IPS DF 6.9 (cell line): ENCODE results near the gene LDB1.

Source experiments
- DNase-seq: peaks from one replicate; pipeline ENCODE4 v3.0.0-alpha.2; 2013; ENCODE audit warnings: low read depth, low spot score
- H3K27ac ChIP-seq: one replicate; pipeline ENCODE4 v1.5.1; 2013; ENCODE audit warnings: low read length, control low read depth
- H3K27me3 ChIP-seq: 2 replicates; pipeline ENCODE4 v1.6.1; 2013; ENCODE audit warnings: mild to moderate bottlenecking, low read length; ENCODE audit not compliant: control insufficient read depth, insufficient read depth
- H3K36me3 ChIP-seq: 2 replicates; pipeline ENCODE4 v1.6.1; 2013; ENCODE audit warnings: low read length; ENCODE audit not compliant: control insufficient read depth, insufficient read depth
- H3K4me1 ChIP-seq: 2 replicates; pipeline ENCODE4 v1.6.1; 2013; ENCODE audit warnings: low read length; ENCODE audit not compliant: control insufficient read depth, insufficient read depth
- H3K4me3 ChIP-seq: 2 replicates; pipeline ENCODE4 v1.5.1; 2013; ENCODE audit warnings: mild to moderate bottlenecking, low read length
- H3K9me3 ChIP-seq: 2 replicates; pipeline ENCODE4 v1.6.1; 2013; ENCODE audit warnings: low read length, inconsistent platforms; ENCODE audit not compliant: control insufficient read depth, insufficient read depth
- WGBS: extraction: QIAGEN DNeasy Blood & Tissue Kit; methylation state at CpG from one replicate; pipeline ENCODE4 v1.1.7; 2013; ENCODE audit warnings: mixed read lengths, missing lambda C conversion rate; ENCODE audit not compliant: insufficient read length, insufficient coverage; 5-methylcytosine and 5-hydroxymethylcytosine counted together

Gene LDB1

GRCh38 chr10:102120142-102120990, at the start of gene LDB1:
LDB1 (minus strand) TSS chr10:102120368; CDS start chr10:102120110, 258 bp downstream.
- Histone ChIP-seq H3K4me1 (peaks cover 23% of the 10 kb centered on the region), H3K9me3 (no peaks in the 10 kb centered on the region), H3K36me3 (no peaks in the 10 kb centered on the region), H3K27me3 (no peaks in the 10 kb centered on the region), H3K27ac (no peak within 1 kb of the TSS), H3K4me3 (peak within 1 kb of the TSS; percentile 93; the same call in 1 of the 2 replicates)
- no peak for DNase-seq
- no CpG with 5 or more reads among the region's 104 CpGs for WGBS

DNA sequence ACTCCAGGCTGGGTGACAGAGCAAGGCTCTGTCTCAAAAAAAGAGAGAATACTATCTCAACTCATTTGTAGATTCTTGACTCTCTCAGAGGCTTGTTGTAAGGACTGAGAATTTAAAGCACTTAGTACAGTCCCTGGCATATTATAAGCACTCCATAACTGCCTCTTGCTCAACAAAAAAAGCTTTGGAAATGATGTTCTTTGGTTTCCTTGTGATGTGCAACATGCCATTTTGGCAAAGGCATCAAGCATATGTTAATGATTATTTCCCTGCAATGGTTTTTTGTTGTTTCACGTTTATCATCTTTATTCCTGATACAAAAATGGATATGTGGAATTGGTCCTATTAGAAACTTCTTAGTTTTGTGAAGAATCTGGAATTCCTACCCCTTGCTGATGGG, 47.7 kb upstream of the LDB1 start:
- no peak for DNase-seq
- H3K27me3 ChIP-seq, result no peaks in the 10 kb centered on the region
- H3K9me3 ChIP-seq, result no peaks in the 10 kb centered on the region
- no CpG with 5 or more reads among the region's 1 CpG for WGBS
- H3K27ac ChIP-seq, result no peak overlapping the region
- no peaks in the 10 kb centered on the region for H3K4me1 ChIP-seq
- no peak overlapping the region for H3K4me3 ChIP-seq
- H3K36me3 ChIP-seq, result peaks cover 3% of the 10 kb centered on the region; the same call in 1 of the 2 replicates

DNA sequence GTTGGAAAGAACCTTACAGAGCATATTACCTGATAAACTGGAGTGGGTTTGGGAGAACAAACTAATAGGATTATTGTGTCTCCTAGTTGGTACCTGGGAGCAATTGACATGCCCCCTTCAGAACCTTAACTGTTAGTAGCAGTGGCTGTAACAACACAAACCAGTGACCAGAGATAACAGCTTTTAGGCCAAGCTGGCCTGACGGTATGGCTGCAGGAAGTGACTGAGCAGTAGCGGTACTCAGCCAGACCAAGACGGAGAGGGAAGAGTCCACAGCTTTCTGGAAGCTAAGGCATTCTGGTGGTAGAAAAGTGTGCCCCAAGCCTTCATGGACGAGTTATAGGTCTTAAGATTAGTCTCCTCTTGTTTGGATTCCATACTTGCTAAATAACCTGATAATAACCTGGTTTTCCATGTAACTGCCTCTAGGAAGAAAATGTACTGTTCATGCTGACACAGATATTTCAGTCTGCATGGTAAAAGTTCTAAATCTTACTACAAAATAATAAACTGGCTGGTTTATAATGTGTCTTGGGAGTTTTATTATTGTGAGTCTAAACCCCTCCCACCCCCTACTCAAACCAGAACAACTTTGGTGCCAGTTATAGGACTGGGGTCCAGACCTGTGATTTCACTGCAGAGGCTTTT, 43.3 kb upstream of the LDB1 start:
- Histone ChIP-seq H3K4me1 (no peaks in the 10 kb centered on the region), H3K27ac (no peak overlapping the region), H3K9me3 (no peaks in the 10 kb centered on the region), H3K4me3 (no peak overlapping the region), H3K27me3 (no peaks in the 10 kb centered on the region), H3K36me3 (peaks cover 36% of the 10 kb centered on the region)
- WGBS, result no CpG with 5 or more reads among the region's 4 CpGs
- DNase-seq, result no peak

- H3K4me1 ChIP-seq, result no peaks in the 10 kb centered on the region
- H3K4me3 ChIP-seq, result no peak overlapping the region
- H3K9me3 ChIP-seq, result no peaks in the 10 kb centered on the region
- H3K27ac ChIP-seq, result no peak overlapping the region
- no CpG with 5 or more reads among the region's 4 CpGs for WGBS
- DNase-seq, result no peak
- H3K27me3 ChIP-seq, result no peaks in the 10 kb centered on the region
- peaks cover 48% of the 10 kb centered on the region for H3K36me3 ChIP-seq
These were observed 39.7 kb upstream of the LDB1 start for GRCh38 chr10:102159831-102160230.

DNA sequence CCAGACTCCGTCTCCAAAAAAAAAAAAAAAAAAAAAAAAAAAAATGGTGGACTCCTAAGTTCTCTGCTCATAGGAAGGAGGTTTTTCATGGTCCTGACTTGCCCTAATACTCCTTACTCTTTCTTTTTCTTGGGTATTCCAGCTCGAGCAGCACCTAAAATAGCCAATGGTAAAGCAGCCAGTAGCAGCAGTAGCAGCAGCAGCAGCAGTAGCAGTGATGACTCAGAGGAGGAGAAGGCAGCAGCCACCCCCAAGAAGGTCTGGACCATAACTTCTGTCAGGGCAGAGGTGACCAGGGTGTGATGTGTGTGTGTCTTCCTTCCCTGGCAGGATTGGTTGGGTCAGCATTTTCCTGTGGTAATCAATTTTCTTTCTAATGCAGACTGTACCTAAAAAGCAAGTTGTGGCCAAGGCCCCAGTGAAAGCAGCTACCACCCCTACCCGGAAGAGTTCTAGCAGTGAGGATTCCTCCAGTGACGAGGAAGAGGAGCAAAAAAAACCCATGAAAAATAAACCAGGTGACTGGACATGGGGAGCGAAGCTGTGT, 39.0 kb upstream of the LDB1 start:
- Histone ChIP-seq H3K4me3 (no peak overlapping the region), H3K36me3 (peaks cover 48% of the 10 kb centered on the region), H3K4me1 (no peaks in the 10 kb centered on the region), H3K27ac (no peak overlapping the region), H3K9me3 (no peaks in the 10 kb centered on the region), H3K27me3 (no peaks in the 10 kb centered on the region)
- no CpG with 5 or more reads among the region's 5 CpGs for WGBS
- no peak for DNase-seq

GRCh38 chr10:102157224-102157623, 37.1 kb upstream of the LDB1 start:
- H3K4me3 ChIP-seq, result no peak overlapping the region
- H3K36me3 ChIP-seq, result peaks cover 45% of the 10 kb centered on the region
- no peaks in the 10 kb centered on the region for H3K27me3 ChIP-seq
- WGBS, result no CpG with 5 or more reads among the region's 3 CpGs
- H3K27ac ChIP-seq, result no peak overlapping the region
- no peaks in the 10 kb centered on the region for H3K9me3 ChIP-seq
- DNase-seq, result no peak
- H3K4me1 ChIP-seq, result no peaks in the 10 kb centered on the region

DNA sequence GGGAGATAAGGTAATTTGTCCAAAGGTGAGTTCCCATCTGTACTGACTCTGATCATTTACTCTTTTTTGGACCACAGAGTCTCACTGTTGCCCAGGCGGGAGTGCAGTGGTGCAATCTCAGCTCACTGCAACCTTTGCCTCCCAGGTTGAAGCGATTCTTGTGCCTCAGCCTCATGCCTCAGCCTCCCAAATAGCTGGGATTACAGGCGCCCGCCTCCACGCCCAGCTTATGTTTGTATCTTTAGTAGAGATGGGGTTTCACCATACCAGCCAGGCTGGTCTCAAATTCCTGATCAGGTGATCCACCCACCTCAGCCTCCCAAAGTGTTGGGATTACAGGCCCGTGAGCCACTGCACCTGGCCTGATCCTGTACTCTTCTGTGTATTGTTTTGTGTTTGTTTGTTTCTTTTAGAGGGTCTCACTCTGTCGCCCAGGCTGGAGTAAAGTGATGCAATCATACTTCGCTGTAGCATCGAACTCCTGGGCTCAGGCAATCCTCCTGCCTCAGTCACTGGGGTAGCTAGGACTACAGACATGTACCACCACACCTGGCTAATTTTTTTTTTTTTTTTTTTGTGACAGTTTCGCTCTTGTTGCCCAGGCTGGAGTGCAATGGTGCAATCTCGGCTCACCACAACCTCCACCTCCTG, 34.4 kb upstream of the LDB1 start:
- Histone ChIP-seq H3K4me3 (no peak overlapping the region), H3K27ac (no peak overlapping the region)
- no CpG with 5 or more reads among the region's 11 CpGs for WGBS

DNA sequence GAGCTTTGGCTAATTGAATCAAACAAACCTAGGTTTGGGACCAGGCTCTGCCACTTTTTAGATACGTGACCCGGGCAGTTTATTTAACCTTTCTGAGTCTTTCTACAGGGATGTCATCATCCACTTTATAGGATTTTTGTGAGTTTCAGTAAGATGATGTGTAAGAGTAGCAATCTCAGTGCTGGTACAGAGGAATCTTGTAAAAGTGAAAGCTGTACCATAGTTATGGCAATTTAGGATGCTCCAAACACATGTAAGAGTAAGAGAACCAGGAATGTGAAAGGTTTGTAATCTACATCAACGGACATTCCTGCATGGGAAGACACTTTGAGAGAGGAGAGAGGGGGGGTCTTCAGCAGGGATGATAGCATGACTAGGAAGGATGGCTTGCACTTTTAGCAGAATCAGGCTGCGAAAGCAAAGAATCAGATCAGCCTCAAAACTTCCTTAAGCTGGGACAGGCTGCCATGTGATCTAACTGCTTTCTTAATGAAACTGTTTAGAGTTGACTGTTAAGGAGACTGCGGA, 33.0 kb upstream of the LDB1 start:
- Histone ChIP-seq H3K27me3 (no peaks in the 10 kb centered on the region), H3K4me1 (peaks cover 2% of the 10 kb centered on the region; the same call in 1 of the 2 replicates), H3K4me3 (peak overlapping the region; percentile 92; the same call in 1 of the 2 replicates), H3K36me3 (peaks cover 22% of the 10 kb centered on the region), H3K9me3 (no peaks in the 10 kb centered on the region), H3K27ac (no peak overlapping the region)
- DNase-seq, result no peak
- whole genome bisulfite sequencing, result no CpG with 5 or more reads among the region's 5 CpGs

More for the DNA sequence above, 34.4 kb upstream of the LDB1 start:
- Histone ChIP-seq H3K4me1 (peaks cover 2% of the 10 kb centered on the region; the same call in 1 of the 2 replicates), H3K27me3 (no peaks in the 10 kb centered on the region), H3K9me3 (no peaks in the 10 kb centered on the region), H3K36me3 (peaks cover 18% of the 10 kb centered on the region)
- no peak for DNase-seq

DNA sequence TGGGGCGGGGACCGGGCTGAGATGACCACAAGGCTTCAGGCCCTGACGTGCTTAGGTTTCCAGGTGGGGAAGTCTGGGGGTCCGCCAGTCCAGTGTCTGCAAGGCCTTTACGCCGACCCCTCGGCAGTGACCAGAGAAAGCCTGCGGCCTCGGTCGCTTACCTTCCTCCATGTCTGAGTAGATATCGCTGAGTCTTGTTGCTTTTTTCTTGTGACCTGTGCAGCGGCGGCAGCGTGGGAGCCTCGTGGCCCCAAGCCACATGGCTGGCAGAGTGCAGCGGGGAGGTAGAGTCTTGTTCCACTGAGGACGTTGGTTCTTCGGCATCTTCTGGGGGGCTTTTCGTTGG, 32.4 kb upstream of the LDB1 start:
- WGBS, result no CpG with 5 or more reads among the region's 19 CpGs
- Histone ChIP-seq H3K36me3 (peaks cover 17% of the 10 kb centered on the region), H3K27me3 (no peaks in the 10 kb centered on the region), H3K27ac (no peak overlapping the region), H3K4me3 (peak overlapping the region; percentile 92), H3K9me3 (no peaks in the 10 kb centered on the region), H3K4me1 (peaks cover 2% of the 10 kb centered on the region; the same call in 1 of the 2 replicates)
- no peak for DNase-seq
